ENCODE results near the gene SRSF12. TPM values are rescaled to one million over a fixed set of nuclear protein-coding genes. Genes with fewer than 3 reads are reported as not detected.
"Not testable (repeated sequence)": the region's sequence is repeated elsewhere in the genome, so short reads cannot be mapped to it uniquely, and the experiment has no call there.

The SRSF12 gene
- total RNA-seq, 4 donors from 2014 or later, result 2.8 to 12.7 TPM; not detected in 2

DNA sequence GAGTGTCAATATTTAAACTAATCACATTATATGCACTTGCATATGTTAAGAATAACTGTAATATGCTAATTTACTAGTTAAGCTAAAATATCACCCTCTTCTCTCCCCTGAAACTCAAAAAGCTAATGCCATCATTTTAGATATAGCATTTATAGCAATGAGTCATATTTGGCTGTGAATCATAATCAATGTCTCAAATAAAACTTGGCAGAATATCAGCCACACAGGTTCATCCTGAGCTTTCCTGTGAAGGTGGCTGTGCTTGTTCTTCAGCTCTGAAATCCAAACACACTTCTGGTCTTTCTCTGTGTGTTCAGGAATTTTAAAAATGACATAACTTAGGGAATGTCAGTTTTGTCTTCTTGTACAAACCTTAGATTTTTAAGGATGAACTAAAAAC is 50.1 kb downstream of the SRSF12 start:
- no peak for TF ChIP-seq POLR2A (IDR thresholded peaks at IDR 0.05)
- TF ChIP-seq, protein P1, sequence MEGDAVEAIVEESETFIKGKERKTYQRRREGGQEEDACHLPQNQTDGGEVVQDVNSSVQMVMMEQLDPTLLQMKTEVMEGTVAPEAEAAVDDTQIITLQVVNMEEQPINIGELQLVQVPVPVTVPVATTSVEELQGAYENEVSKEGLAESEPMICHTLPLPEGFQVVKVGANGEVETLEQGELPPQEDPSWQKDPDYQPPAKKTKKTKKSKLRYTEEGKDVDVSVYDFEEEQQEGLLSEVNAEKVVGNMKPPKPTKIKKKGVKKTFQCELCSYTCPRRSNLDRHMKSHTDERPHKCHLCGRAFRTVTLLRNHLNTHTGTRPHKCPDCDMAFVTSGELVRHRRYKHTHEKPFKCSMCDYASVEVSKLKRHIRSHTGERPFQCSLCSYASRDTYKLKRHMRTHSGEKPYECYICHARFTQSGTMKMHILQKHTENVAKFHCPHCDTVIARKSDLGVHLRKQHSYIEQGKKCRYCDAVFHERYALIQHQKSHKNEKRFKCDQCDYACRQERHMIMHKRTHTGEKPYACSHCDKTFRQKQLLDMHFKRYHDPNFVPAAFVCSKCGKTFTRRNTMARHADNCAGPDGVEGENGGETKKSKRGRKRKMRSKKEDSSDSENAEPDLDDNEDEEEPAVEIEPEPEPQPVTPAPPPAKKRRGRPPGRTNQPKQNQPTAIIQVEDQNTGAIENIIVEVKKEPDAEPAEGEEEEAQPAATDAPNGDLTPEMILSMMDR (IDR thresholded peaks at IDR 0.05), result no peak
- Histone ChIP-seq H3K27me3 (no peaks in the 10 kb centered on the region), H3K36me3 (no peaks in the 10 kb centered on the region), H3K4me3 (no peak overlapping the region), H3K4me1 (no peaks in the 10 kb centered on the region), H3K27ac (no peak overlapping the region), H3K9me3 (no peaks in the 10 kb centered on the region)
- no peak for DNase-seq
- intact Hi-C loops (cut with DNase I; ENCODE audit: low total_unique reads), result no loop called here

GRCh38 chr6:89066940-89067646 is 50.8 kb downstream of the SRSF12 start:
- Histone ChIP-seq H3K9me3 (no peaks in the 10 kb centered on the region), H3K27ac (no peak overlapping the region), H3K36me3 (no peaks in the 10 kb centered on the region), H3K27me3 (no peaks in the 10 kb centered on the region), H3K4me1 (no peaks in the 10 kb centered on the region), H3K4me3 (no peak overlapping the region)
- no peak for DNase-seq
- intact Hi-C loops (cut with DNase I; ENCODE audit: low total_unique reads), result no loop called here
- no peak for TF ChIP-seq POLR2A (IDR thresholded peaks at IDR 0.05)
- TF ChIP-seq, protein P1 (IDR thresholded peaks at IDR 0.05), result no peak

- intact Hi-C loops (cut with DNase I; ENCODE audit: low total_unique reads); H3K9me3 ChIP-seq; H3K36me3 ChIP-seq; H3K4me3 ChIP-seq; H3K27me3 ChIP-seq; DNase-seq; H3K4me1 ChIP-seq; H3K27ac ChIP-seq: not testable (repeated sequence)
Observed at GRCh38 chr6:89066121-89066520, 51.8 kb downstream of the SRSF12 start.

GRCh38 chr6:89064931-89065330 is 52.9 kb downstream of the SRSF12 start:
- H3K36me3 ChIP-seq; intact Hi-C loops (cut with DNase I; ENCODE audit: low total_unique reads); H3K27ac ChIP-seq; H3K4me3 ChIP-seq; H3K4me1 ChIP-seq; H3K27me3 ChIP-seq; H3K9me3 ChIP-seq; DNase-seq: not testable (repeated sequence)

- Histone ChIP-seq H3K36me3 (no peaks in the 10 kb centered on the region), H3K27me3 (no peaks in the 10 kb centered on the region), H3K4me1 (no peaks in the 10 kb centered on the region), H3K27ac (no peak overlapping the region), H3K9me3 (no peaks in the 10 kb centered on the region), H3K4me3 (no peak overlapping the region)
- intact Hi-C loops (cut with DNase I; ENCODE audit: low total_unique reads), result no loop called here
- no peak for DNase-seq
- TF ChIP-seq POLR2A (IDR thresholded peaks at IDR 0.05), result no peak
- TF ChIP-seq, protein P1 (IDR thresholded peaks at IDR 0.05), result no peak
Observed at GRCh38 chr6:89063881-89064280, 54.0 kb downstream of the SRSF12 start.

GRCh38 chr6:89059227-89059626 is 58.6 kb downstream of the SRSF12 start:
- H3K4me1 ChIP-seq, result no peaks in the 10 kb centered on the region
- H3K27me3 ChIP-seq, result no peaks in the 10 kb centered on the region
- no peaks in the 10 kb centered on the region for H3K36me3 ChIP-seq
- no peak for TF ChIP-seq POLR2A (IDR thresholded peaks at IDR 0.05)
- TF ChIP-seq, protein P1 (IDR thresholded peaks at IDR 0.05), result no peak
- intact Hi-C loops (cut with DNase I; ENCODE audit: low total_unique reads), result no loop called here
- no peak overlapping the region for H3K4me3 ChIP-seq
- H3K27ac ChIP-seq, result no peak overlapping the region
- DNase-seq, result no peak
- no peaks in the 10 kb centered on the region for H3K9me3 ChIP-seq
